HepG2 (cell line): Measurements from ENCODE around the gene CEP135. TPM values are rescaled to one million over a fixed set of nuclear protein-coding genes. Genes with fewer than 3 reads are reported as not detected.

Source experiments
- ATAC-seq: fragments of 200-7000 bp; cut with Tn5 transposase; 3 replicates; pipeline ENCODE4 v1.9.1; 2020; ENCODE audit warnings: mild to moderate bottlenecking, moderate library complexity
- BruUV-seq: library from RNA; stranded (reverse); fragments of 400-500 nt; replicated peaks from 2 replicates; lab custom pipeline; 2021; lab: Mats Ljungman, UMichigan
- CTCF ChIA-PET: fragments of 300-600 bp; formaldehyde crosslinking; extraction: SDS; loops from one replicate; lab custom pipeline; 2021; ENCODE audit warnings: low total read pairs, inconsistent platforms, low intra/inter-chr PET ratio; lab: Yijun Ruan, JAX
- POLR2A ChIA-PET: fragments of 350-600 bp; sonication (Branson Sonifier 250); formaldehyde crosslinking; loops from one replicate; lab custom pipeline; 2020; ENCODE audit warnings: antibody characterized with exemption, inconsistent platforms; lab: Yijun Ruan, JAX
- DNase-seq: peaks from one replicate; pipeline ENCODE4 v3.0.0-alpha.2; 2015; ENCODE audit warnings: low spot score
- FAIRE-seq: peaks from 3 replicates; lab custom pipeline; 2011; peaks lifted over from hg19 to GRCh38; lab: Jason Lieb, UNC
- H2AFZ ChIP-seq: one replicate; pipeline ENCODE4 v1.6.1; 2011; ENCODE audit warnings: low read length, inconsistent platforms
- H3K27ac ChIP-seq: fragments of 300-600 bp; 3 replicates; pipeline ENCODE4 v1.8.0; 2011; ENCODE audit warnings: mixed run types, mild to moderate bottlenecking, mixed read lengths, low read length, inconsistent platforms; ENCODE audit not compliant: insufficient read depth; ENCODE audit errors: extremely low read length
- H3K27me3 ChIP-seq, 2 experiments: fragments of 200-600 bp in 1 of 2; 2 replicates in 1 of 2; 3 replicates in 1 of 2; pipeline versions ENCODE4 v1.6.0 to v1.8.0; 2011; ENCODE audit warnings: low read length in 2 of 2, mild to moderate bottlenecking in 2 of 2, moderate library complexity in 2 of 2, inconsistent platforms in 1 of 2; ENCODE audit not compliant: insufficient read depth in 2 of 2, control insufficient read depth in 1 of 2
- H3K36me3 ChIP-seq, 2 experiments: fragments of 200-600 bp in 1 of 2; replicated peaks in 1 of 2; 2 replicates in 1 of 2; 3 replicates in 1 of 2; pipeline versions ENCODE4 v1.5.1 to v1.8.0; 2011; ENCODE audit warnings: low read length in 2 of 2, inconsistent platforms in 1 of 2; ENCODE audit not compliant: insufficient read depth in 2 of 2, control insufficient read depth in 1 of 2
- H3K4me1 ChIP-seq: 2 replicates; pipeline ENCODE4 v1.5.1; 2012; ENCODE audit warnings: low read length, inconsistent platforms; ENCODE audit not compliant: insufficient read depth
- H3K4me2 ChIP-seq: 2 replicates; pipeline ENCODE4 v1.6.0; 2011; ENCODE audit warnings: low read depth, low read length, inconsistent platforms
- H3K4me3 ChIP-seq, 3 experiments: fragments of 200-600 bp in 1 of 3; sonication (generic), shearing (Covaris generic) in 1 of 3; replicated peaks in 1 of 3; 2 replicates each; pipeline ENCODE4 v1.5.1; 2011 to 2016; ENCODE audit warnings: low read length in 3 of 3, inconsistent platforms in 2 of 3, low read depth in 2 of 3, mild to moderate bottlenecking in 2 of 3, control low read depth in 1 of 3, mixed read lengths in 1 of 3; ENCODE audit not compliant: insufficient read depth in 1 of 3
- H3K79me2 ChIP-seq: one replicate; pipeline ENCODE4 v1.6.1; 2011; ENCODE audit warnings: low read length, inconsistent platforms; ENCODE audit not compliant: insufficient read depth
- H3K9ac ChIP-seq: 2 replicates; pipeline ENCODE4 v1.6.0; 2011; ENCODE audit warnings: mild to moderate bottlenecking, low read depth, low read length, inconsistent platforms; ENCODE audit not compliant: insufficient read depth
- H3K9me3 ChIP-seq: 2 replicates; pipeline ENCODE4 v1.5.1; 2012; ENCODE audit warnings: mild to moderate bottlenecking, low read length
- H4K20me1 ChIP-seq: 2 replicates; pipeline ENCODE4 v1.6.0; 2011; ENCODE audit warnings: inconsistent platforms, mild to moderate bottlenecking, low read length, moderate library complexity; ENCODE audit not compliant: insufficient read depth
- ATF7 ChIP-seq, 2 experiments: fragments of 450-650 bp in 1 of 2; sonication (generic) in 1 of 2; formaldehyde crosslinking in 1 of 2; IDR thresholded peaks; 2 replicates each; pipeline versions ENCODE4 v1.4.0 to v1.6.1; 2016 to 2020; ENCODE audit warnings: antibody characterized with exemption in 1 of 2, mild to moderate bottlenecking in 1 of 2, missing genetic modification reagents in 1 of 2
- BRD4 ChIP-seq: sonication (generic); formaldehyde crosslinking; IDR thresholded peaks from 2 replicates; pipeline ENCODE4 v1.4.0; 2020; ENCODE audit warnings: missing genetic modification reagents
- NFE2L2 ChIP-seq: fragments of 150-350 bp; IDR thresholded peaks from 2 replicates; pipeline ENCODE4 v1.6.1; 2014; ENCODE audit warnings: low read length
- SIX1 ChIP-seq: sonication (generic); formaldehyde crosslinking; IDR thresholded peaks from 2 replicates; pipeline ENCODE4 v1.4.0; 2020; ENCODE audit warnings: missing genetic modification reagents, borderline replicate concordance
- ZNF530 ChIP-seq: sonication (generic); formaldehyde crosslinking; IDR thresholded peaks from 2 replicates; pipeline ENCODE4 v1.5.0; 2020; ENCODE audit warnings: low read depth, mild to moderate bottlenecking, missing genetic modification reagents
- whole genome bisulfite sequencing: methylation state at CpG from one replicate; pipeline ENCODE4 v1.1.6; 2017; ENCODE audit warnings: low lambda C conversion rate; 5-methylcytosine and 5-hydroxymethylcytosine counted together
- in situ Hi-C: cut with HindIII; loops from 2 replicates; pipeline ENCODE4 v1.10.0; 2017; ENCODE audit warnings: low pct_unique_long_range_greater_than_20kb; ENCODE audit not compliant: extremely low pct_ligation_motif_present
- intact Hi-C: fragments of 100-400 bp; cut with micrococcal nuclease; formaldehyde crosslinking; loops from one replicate; pipeline ENCODE4 v1.10.0; 2022; ENCODE audit not compliant: unreplicated experiment
- polyA plus RNA-seq, 8 experiments: library from polyadenylated mRNA; depleted of rRNA in 3 of 8; stranded (reverse) in 7 of 8; unstranded in 1 of 8; fragments of >200 nt; fragmentation: Illumina TruSeq in 4 of 8; extraction: Trizol in 4 of 8; gene quantifications; 2 replicates each; pipeline versions ENCODE4 v1.2.1 to v1.2.3, GENCODE V29; 2011 to 2016; ENCODE audit warnings: low read depth in 4 of 8, missing spikeins in 1 of 8, mixed read lengths in 1 of 8; ENCODE audit not compliant: insufficient read depth in 1 of 8
- total RNA-seq, 5 experiments: library from RNA; depleted of rRNA; stranded (reverse); fragments of >200 nt; fragmentation: Illumina TruSeq; extraction: Trizol; gene quantifications; 2 replicates each; pipeline ENCODE4 v1.2.3, GENCODE V29; 2016; ENCODE audit warnings: low read depth in 1 of 5
- TF ChIP-seq, protein P1 (sequence below): sonication (generic); formaldehyde crosslinking; IDR thresholded peaks from 2 replicates; pipeline ENCODE4 v1.4.0; 2020; ENCODE audit warnings: mild to moderate bottlenecking, missing genetic modification reagents
- TF ChIP-seq, protein P2 (sequence below): IDR thresholded peaks from 2 replicates; pipeline ENCODE4 v1.6.1; 2012; ENCODE audit warnings: low read depth, low read length, improper control_type of control experiment
- TF ChIP-seq, protein P3 (sequence below): sonication (generic); formaldehyde crosslinking; IDR thresholded peaks from 2 replicates; pipeline ENCODE4 v1.4.0; 2020; ENCODE audit warnings: missing genetic modification reagents, borderline replicate concordance

The CEP135 gene
- total and polyA plus RNA-seq, 2 of the 13 experiments (the other 11 are each of a cell fraction or from before 2014, with no cell fraction given) = 1.7 to 8.8 TPM

DNA sequence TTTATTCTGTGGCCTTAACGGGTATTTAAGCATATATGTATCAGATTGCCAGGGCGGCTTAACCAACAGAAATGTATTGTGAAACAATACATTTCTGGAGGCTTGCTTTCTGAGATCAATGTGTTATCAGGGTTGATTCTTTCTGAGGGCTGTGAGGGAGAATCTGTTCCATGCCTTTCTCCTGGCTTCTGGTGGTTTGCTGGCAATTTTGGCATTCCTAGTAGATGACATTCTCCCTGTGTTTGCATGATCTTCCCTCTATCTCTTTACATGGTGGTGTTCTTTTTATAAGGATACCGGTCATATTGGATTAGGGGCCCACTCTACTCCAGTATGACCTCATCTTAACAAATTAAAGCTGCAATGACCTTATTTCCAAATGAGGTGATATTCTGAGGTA is 16.9 kb upstream of the CEP135 start:
- peak; percentile 30; the same call in 1 of the 2 replicates for TF ChIP-seq ATF7 (IDR thresholded peaks at IDR 0.05)
- TF ChIP-seq ATF7 (CRISPR knock-in tag; IDR thresholded peaks at IDR 0.05) = no peak
- TF ChIP-seq, protein P1, sequence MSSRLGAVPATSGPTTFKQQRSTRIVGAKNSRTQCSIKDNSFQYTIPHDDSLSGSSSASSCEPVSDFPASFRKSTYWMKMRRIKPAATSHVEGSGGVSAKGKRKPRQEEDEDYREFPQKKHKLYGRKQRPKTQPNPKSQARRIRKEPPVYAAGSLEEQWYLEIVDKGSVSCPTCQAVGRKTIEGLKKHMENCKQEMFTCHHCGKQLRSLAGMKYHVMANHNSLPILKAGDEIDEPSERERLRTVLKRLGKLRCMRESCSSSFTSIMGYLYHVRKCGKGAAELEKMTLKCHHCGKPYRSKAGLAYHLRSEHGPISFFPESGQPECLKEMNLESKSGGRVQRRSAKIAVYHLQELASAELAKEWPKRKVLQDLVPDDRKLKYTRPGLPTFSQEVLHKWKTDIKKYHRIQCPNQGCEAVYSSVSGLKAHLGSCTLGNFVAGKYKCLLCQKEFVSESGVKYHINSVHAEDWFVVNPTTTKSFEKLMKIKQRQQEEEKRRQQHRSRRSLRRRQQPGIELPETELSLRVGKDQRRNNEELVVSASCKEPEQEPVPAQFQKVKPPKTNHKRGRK (CRISPR knock-in tag) = no peak
- in situ Hi-C loops (no loop called here), intact Hi-C loops (no loop called here)
- WGBS = 28% methylated on average over 3 of the region's 3 CpGs
- no peaks in the 10 kb centered on the region for H3K4me1 ChIP-seq
- DNase-seq = no peak
- no peaks in the 10 kb centered on the region for H3K27me3 ChIP-seq
- no peaks in the 10 kb centered on the region for H4K20me1 ChIP-seq
- H3K36me3 ChIP-seq = no peaks in the 10 kb centered on the region
- no peak for ATAC-seq
- CTCF ChIA-PET = no interaction called here
- no peak overlapping the region for H3K4me2 ChIP-seq
- POLR2A ChIA-PET = no interaction called here
- no peaks in the 10 kb centered on the region for H3K79me2 ChIP-seq
- BruUV-seq = no TSS peak
- FAIRE-seq = no peak
- H3K9me3 ChIP-seq = no peaks in the 10 kb centered on the region
- H3K27ac ChIP-seq = no peak overlapping the region
- H3K9ac ChIP-seq = no peak overlapping the region
- no peak overlapping the region for H2AFZ ChIP-seq
- H3K4me3 ChIP-seq = no peak overlapping the region

DNA sequence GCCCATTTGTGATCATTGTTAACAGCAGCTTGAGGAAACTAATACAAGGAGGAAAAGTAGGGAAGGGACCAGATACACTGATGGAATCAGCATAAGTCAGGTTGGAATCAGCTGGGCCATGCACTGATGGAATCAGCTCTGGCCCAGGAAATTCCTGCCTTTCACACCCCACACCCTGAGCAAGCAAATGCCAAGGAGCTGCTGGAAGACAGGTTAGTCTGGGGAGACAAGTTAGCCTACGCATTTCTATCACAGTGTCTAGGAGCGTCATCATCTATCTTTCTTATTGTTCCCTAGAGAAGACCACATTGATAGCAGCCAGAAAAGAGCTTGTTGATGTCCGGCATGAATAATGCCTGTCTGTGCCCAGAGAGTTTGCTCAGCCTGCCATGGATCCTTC is 16.2 kb upstream of the CEP135 start:
- no TSS peak for BruUV-seq
- ATAC-seq = no peak
- ChIA-PET POLR2A (no interaction called here), CTCF (no interaction called here)
- in situ Hi-C loops (no loop called here), intact Hi-C loops (no loop called here)
- Histone ChIP-seq H3K36me3 (no peaks in the 10 kb centered on the region), H3K4me1 (no peaks in the 10 kb centered on the region), H4K20me1 (no peaks in the 10 kb centered on the region), H3K4me3 (no peak overlapping the region), H3K79me2 (no peaks in the 10 kb centered on the region), H3K27ac (no peak overlapping the region), H3K4me2 (no peak overlapping the region), H2AFZ (no peak overlapping the region), H3K27me3 (no peaks in the 10 kb centered on the region), H3K9me3 (no peaks in the 10 kb centered on the region), H3K9ac (no peak overlapping the region)
- DNase-seq = no peak
- WGBS = 96% methylated on average over 3 of the region's 3 CpGs
- no peak for FAIRE-seq
- TF ChIP-seq SIX1 (CRISPR knock-in tag) (no peak), ZNF530 (CRISPR knock-in tag) (no peak), BRD4 (CRISPR knock-in tag) (no peak), NFE2L2 (no peak)
- TF ChIP-seq, protein P2, sequence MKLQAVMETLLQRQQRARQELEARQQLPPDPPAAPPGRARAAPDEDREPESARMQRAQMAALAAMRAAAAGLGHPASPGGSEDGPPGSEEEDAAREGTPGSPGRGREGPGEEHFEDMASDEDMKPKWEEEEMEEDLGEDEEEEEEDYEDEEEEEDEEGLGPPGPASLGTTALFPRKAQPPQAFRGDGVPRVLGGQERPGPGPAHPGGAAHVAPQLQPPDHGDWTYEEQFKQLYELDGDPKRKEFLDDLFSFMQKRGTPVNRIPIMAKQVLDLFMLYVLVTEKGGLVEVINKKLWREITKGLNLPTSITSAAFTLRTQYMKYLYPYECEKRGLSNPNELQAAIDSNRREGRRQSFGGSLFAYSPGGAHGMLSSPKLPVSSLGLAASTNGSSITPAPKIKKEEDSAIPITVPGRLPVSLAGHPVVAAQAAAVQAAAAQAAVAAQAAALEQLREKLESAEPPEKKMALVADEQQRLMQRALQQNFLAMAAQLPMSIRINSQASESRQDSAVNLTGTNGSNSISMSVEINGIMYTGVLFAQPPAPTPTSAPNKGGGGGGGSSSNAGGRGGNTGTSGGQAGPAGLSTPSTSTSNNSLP = no peak
- TF ChIP-seq, protein P3, sequence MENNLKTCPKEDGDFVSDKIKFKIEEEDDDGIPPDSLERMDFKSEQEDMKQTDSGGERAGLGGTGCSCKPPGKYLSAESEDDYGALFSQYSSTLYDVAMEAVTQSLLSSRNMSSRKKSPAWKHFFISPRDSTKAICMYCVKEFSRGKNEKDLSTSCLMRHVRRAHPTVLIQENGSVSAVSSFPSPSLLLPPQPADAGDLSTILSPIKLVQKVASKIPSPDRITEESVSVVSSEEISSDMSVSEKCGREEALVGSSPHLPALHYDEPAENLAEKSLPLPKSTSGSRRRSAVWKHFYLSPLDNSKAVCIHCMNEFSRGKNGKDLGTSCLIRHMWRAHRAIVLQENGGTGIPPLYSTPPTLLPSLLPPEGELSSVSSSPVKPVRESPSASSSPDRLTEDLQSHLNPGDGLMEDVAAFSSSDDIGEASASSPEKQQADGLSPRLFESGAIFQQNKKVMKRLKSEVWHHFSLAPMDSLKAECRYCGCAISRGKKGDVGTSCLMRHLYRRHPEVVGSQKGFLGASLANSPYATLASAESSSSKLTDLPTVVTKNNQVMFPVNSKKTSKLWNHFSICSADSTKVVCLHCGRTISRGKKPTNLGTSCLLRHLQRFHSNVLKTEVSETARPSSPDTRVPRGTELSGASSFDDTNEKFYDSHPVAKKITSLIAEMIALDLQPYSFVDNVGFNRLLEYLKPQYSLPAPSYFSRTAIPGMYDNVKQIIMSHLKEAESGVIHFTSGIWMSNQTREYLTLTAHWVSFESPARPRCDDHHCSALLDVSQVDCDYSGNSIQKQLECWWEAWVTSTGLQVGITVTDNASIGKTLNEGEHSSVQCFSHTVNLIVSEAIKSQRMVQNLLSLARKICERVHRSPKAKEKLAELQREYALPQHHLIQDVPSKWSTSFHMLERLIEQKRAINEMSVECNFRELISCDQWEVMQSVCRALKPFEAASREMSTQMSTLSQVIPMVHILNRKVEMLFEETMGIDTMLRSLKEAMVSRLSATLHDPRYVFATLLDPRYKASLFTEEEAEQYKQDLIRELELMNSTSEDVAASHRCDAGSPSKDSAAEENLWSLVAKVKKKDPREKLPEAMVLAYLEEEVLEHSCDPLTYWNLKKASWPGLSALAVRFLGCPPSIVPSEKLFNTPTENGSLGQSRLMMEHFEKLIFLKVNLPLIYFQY (CRISPR knock-in tag) = no peak
